HG03520 (cell line): Measurements from ENCODE around the gene TAF13.

Source experiments
- ATAC-seq: cut with Tn5 transposase; IDR thresholded peaks from one replicate; pipeline ENCODE4 v1.9.1; 2021; ENCODE audit warnings: mild to moderate bottlenecking, moderate library complexity; ENCODE audit not compliant: unreplicated experiment

The TAF13 gene, protein sequence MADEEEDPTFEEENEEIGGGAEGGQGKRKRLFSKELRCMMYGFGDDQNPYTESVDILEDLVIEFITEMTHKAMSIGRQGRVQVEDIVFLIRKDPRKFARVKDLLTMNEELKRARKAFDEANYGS

GRCh38 chr1:109075531-109076490, at the start of gene TAF13:
TSS of gene TAF13 (minus strand) at chr1:109076003. CDS start at chr1:109075947, 56 bp downstream.
- ATAC-seq: peak; percentile 100

- ATAC-seq: no peak
Observed at GRCh38 chr1:109120356-109120755, 44.6 kb upstream of the TAF13 start.

DNA sequence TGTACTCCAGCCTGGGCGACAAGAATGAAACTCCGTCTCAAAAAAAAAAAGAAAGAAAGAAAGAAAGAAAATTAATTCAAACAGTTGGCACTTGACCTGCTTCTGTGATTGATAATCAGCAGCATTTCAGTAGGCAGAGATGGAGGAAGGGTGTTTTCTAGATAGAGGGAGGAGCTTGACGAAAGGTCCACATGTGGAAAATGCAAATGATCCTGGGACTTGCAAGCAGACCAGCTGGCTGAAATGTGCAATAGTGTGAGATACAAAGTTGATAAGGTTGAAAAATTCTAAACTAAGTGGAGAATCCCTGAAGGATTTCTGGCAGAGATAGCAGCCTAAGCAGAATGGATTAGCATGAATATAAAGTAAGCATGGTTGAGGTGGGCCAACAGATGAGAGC, 42.3 kb upstream of the TAF13 start:
- no peak for ATAC-seq

- no peak for ATAC-seq
Observed at GRCh38 chr1:109116286-109116685, 40.5 kb upstream of the TAF13 start.

DNA sequence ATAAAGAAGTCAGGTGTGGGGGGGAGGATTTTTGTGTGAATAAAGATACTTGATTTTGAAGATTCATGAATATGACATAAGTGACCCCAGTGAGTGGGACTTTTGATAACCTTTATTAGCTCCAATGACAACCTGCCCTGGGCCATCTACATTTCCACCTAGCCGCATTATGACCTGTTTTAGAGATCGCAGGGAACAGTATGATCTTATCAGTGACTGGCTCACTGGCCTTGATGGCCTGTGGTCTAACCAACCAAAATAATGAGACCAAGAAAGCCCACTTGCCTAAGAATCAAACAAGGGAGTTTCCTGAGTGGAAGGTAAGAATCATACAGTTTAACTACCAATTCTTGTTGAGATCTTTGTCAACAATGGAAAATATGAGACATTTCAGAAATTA, 39.9 kb upstream of the TAF13 start:
- no peak for ATAC-seq

DNA sequence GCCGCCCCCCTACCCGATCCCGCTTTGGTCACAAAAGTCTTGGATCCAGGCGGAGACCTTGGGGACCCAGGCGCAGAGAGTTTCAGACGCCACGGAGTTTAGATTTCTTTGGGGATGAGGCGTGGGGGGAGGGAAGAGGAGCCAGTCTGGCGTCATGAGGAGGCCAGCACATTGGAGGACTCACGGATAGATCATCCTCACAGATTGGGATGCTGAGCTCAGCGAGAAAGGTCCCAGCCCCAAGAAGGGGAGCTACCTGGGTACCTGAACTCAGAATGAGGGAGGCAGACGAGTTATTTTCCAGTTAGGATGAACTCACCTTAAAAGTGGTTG, 38.5 kb upstream of the TAF13 start:
- no peak for ATAC-seq

- ATAC-seq: peak; percentile 54
Observed at GRCh38 chr1:109113590-109114341, 38.0 kb upstream of the TAF13 start, which contains the start of gene ELAPOR1. TSS of gene ELAPOR1 (plus strand) at chr1:109114115. CDS start at chr1:109114184, 69 bp downstream.

DNA sequence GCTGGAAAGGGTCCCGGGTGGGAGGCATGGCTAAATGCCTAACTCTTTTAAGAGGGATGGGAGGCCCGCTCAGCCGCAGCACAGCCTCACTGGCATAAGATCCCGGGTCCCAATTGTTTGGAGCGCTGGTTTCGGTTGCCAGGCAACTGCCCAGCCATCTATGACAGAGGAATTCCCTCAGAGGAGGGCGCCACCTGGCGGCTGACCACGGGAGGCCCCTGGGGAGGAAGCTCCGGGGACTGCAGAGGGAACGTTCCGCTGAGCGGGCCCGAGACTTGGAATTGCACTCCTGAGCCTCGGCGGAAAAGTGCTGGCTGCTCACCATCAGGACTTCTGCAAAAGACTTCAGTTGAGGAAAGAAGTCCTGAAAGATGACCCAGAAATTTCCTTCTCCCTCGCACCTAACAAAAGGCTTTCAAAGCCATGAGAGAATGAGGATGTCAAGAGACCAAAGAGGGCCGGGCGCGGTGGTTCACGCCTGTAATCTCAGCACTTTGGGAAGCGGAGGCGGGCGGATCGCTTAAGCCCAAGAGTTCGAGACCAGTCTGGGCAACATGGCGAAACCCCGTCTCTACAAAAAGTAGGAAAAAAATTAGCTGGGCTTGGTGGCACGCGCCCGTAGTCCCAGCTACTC, 37.0 kb upstream of the TAF13 start:
- ATAC-seq: peak; percentile 46

DNA sequence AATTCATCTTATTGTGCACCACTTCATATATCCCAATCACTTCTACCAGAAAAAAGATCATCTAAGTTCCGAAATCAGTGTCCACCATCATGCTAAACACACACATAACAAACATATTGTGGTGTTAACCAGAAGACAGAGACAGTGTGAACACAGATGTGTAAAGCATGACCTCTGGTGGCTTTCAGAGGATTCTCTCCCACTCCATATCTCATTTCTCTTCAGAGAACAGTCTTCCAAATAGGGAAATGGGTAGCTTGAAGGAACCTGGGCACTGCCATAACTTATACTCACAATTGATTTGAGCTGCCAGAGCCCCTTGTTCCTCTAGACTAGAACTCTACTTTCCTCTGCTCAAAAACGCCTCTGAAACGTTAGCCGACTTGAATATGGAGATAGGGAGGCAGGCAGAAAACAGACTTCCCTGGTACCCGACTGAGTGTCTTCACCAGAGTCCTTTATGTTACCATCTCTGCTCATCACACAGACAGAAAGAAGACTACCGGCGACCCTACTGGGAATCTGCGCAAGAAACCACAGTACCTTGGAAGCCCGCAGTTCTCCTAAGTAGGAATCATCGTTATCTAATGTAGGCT, 36.4 kb upstream of the TAF13 start:
- no peak for ATAC-seq

GRCh38 chr1:109111386-109112055, 35.7 kb upstream of the TAF13 start:
- no peak for ATAC-seq

- no peak for ATAC-seq
Observed at GRCh38 chr1:109109906-109110305, 34.1 kb upstream of the TAF13 start.

- no peak for ATAC-seq
Observed at GRCh38 chr1:109107785-109108184, 32.0 kb upstream of the TAF13 start.

DNA sequence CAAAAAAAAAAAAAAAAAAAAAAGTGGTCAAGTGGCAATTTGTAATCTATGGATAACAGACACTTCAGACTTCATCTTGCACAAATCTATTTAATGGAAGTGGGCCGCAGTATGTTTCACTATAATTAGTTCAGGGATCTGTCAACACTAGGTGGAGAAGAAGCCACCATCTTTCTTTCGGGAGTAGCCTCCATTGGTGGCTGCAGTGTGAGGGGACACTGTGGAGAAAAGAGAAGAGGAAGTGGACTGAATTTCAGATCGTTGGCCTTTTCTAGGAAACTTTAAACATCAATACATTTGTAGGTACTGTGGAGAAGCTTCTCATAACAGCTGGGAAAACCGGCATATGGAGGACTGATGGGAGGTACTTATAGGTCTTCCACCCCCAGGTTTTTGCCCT, 30.1 kb upstream of the TAF13 start:
- ATAC-seq: no peak

GRCh38 chr1:109104364-109105151, 28.8 kb upstream of the TAF13 start:
- ATAC-seq: no peak

DNA sequence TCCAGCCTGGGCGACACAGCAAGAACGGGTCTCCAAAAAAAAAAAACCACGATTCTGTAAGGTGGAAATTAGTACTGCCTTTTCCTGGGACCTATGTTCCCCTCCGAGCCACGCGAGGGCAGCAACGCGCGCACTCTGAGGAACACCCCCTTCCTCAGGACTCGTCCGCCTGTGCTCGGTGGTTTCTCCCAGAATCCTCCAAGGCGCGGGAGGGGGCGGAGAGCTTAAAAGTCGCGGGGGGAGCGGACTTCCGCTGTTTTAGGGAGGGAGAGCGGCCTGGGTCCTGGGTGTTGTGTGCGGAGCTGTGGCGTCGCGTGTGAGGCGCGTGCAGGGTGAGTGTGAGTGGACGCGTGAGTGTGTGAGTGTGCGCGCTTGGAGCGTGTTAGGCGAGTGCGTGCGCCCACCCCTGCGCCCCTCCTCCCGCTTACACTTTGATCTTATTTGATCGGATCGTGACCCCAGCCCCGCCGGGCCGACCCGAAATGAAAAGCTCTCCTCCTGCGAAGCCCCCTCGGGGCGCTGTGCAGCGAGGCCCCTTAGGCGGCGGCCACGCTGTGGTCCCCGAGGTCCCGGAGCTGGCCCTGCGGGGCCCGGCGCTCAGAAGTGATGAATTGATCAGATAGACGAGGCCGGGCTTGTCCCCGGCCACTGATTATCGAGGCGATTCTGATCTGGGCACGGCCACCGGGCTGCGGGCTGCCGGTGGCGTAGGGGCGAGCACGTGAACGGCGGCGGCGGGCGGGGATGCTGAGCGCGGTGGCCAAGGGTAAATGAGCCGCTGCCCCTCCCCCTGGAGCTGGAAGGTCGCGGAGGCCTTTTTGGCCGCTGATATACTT, 24.4 kb upstream of the TAF13 start:
- peak; percentile 90 for ATAC-seq

DNA sequence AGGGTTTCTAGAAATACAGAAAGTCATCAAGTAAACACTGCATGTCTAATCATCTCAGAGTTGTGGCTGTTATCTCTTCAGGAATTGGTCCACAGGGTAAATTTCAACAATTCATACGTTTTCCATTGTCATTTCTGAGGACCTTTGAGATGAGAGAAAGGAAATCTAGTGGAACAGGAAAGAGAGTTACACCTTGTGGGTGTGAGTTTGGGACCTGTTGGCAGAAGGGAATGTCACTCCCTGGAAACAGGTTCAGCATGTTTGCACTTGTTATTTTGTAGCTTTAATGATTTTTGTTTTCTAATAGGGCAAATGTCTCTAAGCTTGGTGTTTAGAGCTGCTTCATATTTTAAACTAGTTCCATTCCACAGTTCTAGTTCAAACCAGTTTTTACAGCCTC, 20.3 kb upstream of the TAF13 start:
- ATAC-seq: no peak

- ATAC-seq: no peak
Observed at GRCh38 chr1:109095631-109096030, 19.8 kb upstream of the TAF13 start.

GRCh38 chr1:109094871-109095270, 19.1 kb upstream of the TAF13 start:
- ATAC-seq: no peak

DNA sequence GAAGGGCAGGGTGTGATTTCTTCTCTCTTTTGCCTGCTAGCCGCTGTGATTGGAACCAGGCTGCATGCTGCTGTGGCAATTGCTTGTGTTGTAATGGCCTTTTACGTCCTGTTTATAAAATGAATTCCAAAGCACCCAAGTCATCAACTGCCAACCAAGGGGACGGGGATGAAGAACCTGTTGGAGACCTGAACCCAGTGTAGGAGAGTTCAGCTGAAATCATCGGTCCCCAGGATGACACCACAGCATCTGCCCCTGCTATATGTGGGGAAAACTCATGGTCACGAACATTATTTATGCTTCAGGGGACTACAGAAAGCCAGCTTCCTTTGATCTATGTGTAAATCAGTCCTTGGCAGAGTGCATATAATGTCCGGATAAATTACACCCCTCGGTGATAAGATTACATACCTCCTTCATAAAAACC, 18.6 kb upstream of the TAF13 start:
- ATAC-seq: no peak
